GM21390 (cell line): ENCODE measurements around the gene PRKCA.

Source experiments
- ATAC-seq: cut with Tn5 transposase; IDR thresholded peaks from one replicate; pipeline ENCODE4 v1.9.1; 2021; ENCODE audit not compliant: unreplicated experiment

PRKCA gene

DNA sequence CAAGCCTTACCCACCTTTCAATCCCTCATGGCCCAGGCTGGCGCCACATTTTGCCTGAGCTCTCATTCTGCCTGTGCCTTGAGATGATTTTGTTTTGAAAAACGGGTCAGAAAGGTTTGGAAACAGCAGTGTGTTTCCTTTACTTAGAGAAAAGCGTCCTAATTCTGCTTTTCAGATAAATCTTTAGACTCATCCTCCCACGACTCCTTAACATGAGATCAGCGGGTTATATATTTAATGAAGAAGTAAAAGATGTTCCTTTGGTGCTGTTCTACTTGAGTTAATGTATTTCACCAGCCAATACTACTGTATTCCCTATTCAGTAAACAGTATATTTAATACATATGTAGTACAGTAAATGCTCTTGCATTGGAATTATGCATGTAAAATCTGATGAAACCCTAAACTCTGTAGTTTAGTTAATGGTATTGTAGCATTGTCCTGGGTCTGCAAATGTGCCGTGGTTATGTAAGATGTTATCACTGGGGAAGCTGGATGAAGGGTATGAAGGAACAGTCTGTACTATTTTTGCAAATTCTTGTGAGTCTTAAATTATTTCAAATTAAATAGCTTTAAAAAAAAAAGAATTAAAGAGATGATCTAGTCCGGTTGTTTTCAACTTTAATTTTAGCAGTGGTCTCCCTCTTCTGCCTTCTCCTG lies 333.1 kb downstream of the PRKCA start:
- ATAC-seq, result no peak

GRCh38 chr17:66636111-66636510 lies 333.7 kb downstream of the PRKCA start:
- no peak for ATAC-seq

- no peak for ATAC-seq
These were observed 335.1 kb downstream of the PRKCA start for GRCh38 chr17:66637491-66637890.

DNA sequence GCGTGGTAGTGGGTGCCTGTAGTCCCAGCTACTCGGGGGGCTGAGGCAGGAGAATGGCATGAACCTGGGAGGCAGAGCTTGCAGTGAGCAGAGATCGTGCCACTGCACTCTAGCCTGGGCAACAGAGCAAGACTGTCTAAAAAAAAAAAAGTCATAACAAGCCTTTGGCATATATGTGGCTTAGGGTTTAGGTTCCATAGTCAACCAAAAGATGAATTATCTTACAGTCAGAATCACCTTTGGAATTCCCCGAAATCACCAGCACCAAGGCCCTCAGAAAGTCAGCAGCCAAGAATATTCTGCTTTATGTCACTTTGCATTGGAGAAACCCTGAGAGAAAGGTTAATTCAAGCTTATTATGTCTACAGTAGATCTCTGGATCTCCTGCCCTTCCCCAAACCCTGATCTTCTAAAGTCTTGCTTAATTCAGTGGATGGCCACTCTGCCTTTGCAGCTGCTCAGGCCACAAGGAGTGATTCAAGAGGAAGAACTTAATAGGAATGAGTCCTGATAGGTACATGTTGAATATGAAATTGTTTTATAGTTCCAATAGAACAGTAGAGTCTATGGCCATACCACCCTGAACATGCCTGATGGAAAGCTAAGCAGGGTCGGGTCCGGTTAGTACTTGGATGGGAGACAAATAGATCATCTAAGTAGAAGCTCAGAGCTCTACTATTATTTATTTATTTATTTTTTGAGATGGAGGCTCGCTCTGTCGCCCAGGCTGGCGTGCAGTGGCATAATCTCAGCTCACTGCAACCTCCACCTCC lies 336.5 kb downstream of the PRKCA start:
- no peak for ATAC-seq

DNA sequence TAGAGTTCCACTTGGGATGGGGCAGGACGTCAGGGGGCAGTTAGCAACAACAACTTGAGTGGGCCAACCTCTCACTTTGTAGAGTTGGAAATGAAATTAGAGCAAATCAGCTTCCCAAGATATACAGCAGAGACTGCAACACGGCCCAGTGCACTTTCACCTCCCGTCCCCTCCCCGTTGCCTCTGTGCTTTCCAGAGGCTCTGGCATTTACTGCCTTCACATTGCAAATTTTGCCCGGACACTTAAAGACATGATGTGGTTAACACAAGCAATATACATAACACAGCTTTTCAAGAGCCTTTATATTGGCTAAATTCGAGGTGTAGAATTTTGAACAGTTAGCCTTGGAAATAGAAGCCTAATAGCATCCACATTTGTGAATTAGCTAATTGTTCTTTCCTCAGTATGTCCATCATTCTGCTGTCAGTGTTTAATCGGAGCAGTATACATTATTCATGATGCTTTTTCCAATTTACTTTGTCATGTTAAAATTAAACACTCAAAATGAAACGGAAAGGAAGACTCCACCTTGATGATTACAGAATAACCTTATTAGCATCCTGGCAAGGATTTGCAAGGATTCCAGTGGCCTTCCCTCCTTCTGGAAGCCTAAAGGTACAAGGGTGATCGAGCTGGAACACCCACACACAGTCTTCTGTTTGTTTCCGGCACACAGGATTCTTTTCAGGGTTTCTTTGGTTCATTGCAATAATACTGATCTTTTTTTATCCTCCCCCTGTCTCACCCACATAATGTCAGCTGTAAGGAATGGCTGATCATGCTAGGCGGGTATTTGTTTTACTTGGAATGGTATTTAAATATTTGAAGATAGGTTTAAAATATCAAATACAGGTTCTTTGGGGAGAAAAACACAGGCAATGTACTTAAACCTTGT lies 341.6 kb downstream of the PRKCA start:
- no peak for ATAC-seq

DNA sequence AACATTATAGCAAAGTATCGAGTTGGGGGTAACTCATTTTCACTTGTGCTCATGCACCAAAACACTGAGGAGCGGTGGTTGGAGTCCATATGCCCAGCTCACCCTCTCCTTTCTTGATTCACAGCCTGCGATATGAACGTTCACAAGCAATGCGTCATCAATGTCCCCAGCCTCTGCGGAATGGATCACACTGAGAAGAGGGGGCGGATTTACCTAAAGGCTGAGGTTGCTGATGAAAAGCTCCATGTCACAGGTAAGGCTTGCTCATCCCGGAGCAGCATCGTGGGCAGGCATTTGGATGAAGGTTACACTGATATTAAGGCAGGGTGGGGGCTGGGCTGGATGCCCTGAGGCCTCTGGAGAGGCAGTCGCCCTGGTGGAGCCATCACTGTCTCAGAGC lies 342.8 kb downstream of the PRKCA start:
- ATAC-seq, result no peak

DNA sequence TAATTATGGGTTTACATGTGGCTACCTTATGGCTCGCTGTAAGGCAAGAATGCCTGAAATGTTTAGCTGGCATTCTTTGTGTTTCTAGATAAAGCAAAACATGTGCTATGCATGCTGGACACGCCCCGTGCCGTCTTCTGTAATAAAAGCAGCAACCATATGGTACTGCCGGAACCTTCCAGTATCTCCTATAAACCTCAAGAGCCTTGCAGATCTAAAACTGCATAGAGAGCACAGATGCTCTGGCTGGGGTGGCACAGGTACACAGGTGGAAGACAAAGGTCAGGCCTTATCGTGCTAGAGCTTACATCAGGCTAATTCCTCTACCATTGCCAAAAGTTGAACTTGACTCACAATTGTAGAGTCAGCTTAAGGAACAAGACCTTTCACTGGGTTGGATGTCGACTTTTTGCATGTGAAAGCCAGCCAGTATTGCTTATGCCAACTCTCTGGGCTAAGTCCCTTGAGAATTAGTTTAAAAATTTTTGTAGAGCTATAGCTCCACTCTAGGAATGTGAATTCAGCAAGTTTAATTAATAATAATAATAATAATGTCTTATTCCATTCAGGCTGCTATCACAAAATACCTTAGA lies 345.1 kb downstream of the PRKCA start:
- ATAC-seq, result no peak

GRCh38 chr17:66649818-66650543 lies 347.6 kb downstream of the PRKCA start:
- ATAC-seq, result no peak

DNA sequence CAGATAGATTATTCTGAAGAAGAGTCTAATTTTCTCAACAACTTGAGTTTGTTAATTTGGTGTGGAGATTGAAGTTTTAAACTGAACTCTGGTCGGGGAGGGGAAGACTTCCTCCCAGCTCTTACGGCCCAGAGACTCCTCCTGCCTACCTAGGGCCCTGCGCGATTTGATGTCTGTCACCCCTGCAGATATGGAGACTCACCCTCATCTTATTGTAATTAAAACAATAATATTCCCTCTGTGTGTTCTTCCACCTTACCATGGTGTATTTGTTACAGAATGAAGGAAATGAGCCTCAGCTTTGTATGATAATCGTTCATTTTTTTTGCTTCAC lies 348.1 kb downstream of the PRKCA start:
- ATAC-seq, result no peak

GRCh38 chr17:66652840-66653507 lies 350.6 kb downstream of the PRKCA start:
- ATAC-seq, result no peak

GRCh38 chr17:66654106-66654740 lies 351.8 kb downstream of the PRKCA start:
- ATAC-seq, result no peak

DNA sequence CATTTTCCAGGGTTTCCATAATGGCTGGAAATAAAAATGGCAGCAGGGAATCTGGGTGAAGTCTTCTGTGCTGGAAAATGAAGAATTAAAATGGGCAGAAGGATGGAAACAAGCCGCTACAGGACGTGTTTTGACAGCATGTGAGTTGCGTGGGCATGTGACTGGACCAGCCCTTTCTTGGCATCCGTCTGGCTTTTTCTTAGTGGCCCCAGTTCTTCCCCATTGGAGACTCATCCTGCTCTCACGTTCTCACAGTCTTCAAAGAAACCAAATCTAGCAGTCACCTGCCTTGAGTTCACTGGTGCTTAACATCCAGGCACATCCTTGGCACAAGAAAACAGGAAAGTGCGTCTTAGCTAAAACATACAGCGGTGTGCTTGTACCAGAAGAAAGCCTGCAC lies 352.4 kb downstream of the PRKCA start:
- ATAC-seq, result no peak

- no peak for ATAC-seq
These were observed 353.0 kb downstream of the PRKCA start for GRCh38 chr17:66655461-66655860.

DNA sequence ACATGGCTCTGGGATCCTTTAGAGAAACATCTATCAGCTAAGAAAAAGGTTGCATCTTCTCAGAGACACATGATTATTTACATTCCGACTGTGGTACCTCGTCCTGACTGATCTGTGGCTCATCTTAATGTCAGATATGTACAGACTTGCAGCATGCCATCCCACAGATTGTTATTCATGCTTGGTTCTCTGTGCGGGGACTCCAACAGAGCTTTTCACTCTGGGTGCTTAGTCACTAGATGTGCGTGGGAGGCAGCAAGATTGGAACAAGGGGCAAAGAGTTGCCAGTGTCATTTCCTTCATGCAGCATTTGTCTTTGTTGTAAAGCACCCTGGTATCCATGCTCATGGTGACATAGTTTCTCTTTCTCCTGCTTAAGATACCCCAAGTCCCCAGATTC lies 353.4 kb downstream of the PRKCA start:
- ATAC-seq, result no peak

GRCh38 chr17:66661411-66662256 lies 359.2 kb downstream of the PRKCA start:
- ATAC-seq, result no peak

DNA sequence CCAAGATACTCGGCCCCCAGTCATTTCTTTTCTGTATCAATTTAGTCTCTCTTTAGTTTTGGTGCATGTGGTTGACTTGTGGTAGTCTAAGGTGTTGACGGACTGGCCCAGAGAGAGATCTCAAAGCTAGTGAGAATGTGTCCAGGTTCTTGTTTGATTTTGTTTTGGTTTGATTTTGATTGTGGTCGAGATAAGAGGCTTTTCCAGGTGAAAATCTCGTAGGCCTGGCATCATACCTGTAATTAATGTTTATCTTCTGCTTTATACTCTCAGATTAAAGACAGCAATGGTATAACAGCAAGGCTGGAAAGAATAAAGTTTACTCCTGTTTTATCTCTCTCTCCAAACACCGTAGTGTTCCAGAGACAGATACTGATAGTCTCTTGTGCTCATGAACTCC lies 360.1 kb downstream of the PRKCA start:
- ATAC-seq, result no peak

DNA sequence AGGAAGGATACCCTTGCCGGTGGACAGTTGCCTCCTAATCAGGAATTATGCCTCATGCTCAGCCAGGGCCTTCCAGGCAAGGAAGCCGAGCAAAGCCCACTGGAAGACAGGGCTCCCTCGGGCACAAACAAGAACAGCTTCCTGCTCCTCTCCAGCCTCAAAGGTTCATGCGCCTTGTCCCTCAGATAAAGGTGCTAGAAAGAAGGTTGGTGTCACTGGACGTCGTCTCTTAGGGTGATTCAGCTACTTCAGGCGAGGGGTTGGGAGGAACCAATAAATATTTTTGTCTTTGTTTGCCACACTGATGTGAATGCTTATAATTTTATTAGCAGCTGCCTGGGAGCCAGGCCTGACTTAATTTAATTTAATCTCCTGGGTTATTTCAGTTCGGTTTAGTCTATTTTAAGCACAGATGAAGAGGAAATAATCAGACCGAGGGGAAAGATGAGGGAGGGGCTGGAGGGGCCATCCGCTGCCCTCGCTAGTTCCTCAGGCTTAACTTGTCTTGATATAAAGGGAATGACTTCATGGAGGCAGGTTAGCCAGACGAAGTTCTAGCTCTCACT lies 360.7 kb downstream of the PRKCA start:
- no peak for ATAC-seq

- ATAC-seq, result no peak
These were observed 361.9 kb downstream of the PRKCA start for GRCh38 chr17:66664336-66664735.

DNA sequence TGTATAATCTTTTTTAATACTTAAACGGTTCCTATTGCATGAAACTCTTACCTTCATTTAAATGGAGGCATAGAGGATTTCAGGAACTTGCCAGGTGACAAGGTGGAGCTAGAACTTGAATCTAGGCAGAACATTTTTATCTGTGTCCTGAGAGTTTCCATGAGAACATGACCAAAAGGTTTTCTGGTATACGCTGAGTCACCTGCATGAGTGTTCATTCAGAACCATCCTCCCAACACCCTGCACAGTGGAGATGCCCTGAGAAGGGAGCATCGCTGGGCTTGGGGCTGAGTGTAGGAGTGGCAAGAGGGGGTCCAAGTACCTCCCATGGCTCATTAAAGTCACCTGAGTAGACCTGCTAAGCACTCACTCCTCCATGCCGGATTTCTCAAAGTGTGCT lies 362.8 kb downstream of the PRKCA start:
- ATAC-seq, result no peak
